ENCODE measurements around the gene ZNF532.

- TF ChIP-seq, protein P1, sequence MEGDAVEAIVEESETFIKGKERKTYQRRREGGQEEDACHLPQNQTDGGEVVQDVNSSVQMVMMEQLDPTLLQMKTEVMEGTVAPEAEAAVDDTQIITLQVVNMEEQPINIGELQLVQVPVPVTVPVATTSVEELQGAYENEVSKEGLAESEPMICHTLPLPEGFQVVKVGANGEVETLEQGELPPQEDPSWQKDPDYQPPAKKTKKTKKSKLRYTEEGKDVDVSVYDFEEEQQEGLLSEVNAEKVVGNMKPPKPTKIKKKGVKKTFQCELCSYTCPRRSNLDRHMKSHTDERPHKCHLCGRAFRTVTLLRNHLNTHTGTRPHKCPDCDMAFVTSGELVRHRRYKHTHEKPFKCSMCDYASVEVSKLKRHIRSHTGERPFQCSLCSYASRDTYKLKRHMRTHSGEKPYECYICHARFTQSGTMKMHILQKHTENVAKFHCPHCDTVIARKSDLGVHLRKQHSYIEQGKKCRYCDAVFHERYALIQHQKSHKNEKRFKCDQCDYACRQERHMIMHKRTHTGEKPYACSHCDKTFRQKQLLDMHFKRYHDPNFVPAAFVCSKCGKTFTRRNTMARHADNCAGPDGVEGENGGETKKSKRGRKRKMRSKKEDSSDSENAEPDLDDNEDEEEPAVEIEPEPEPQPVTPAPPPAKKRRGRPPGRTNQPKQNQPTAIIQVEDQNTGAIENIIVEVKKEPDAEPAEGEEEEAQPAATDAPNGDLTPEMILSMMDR (IDR thresholded peaks at IDR 0.05): no peak
- TF ChIP-seq POLR2AphosphoS5 (IDR thresholded peaks at IDR 0.05) (no peak), POLR2A (IDR thresholded peaks at IDR 0.05) (no peak), EP300 (IDR thresholded peaks at IDR 0.05) (no peak)
These were observed 89.0 kb downstream of the ZNF532 start for GRCh38 chr18:58953627-58954026.
